A549 (cell line): ENCODE data around the gene HTR2A.

Experiments
- EP300 ChIP-seq, 2 experiments: fragments of >200 bp; sonication (Bioruptor Twin); formaldehyde crosslinking; IDR thresholded peaks; 2 replicates in 1 of 2; 3 replicates in 1 of 2; pipeline ENCODE4 v1.6.1; 2016 to 2017
- POLR2A ChIP-seq: IDR thresholded peaks from 2 replicates; pipeline ENCODE4 v1.6.1; 2012; ENCODE audit warnings: mild to moderate bottlenecking, low read length
- TF ChIP-seq, protein P1 (sequence below): fragments of >200 bp; sonication (Bioruptor Twin); formaldehyde crosslinking; IDR thresholded peaks from 3 replicates; pipeline ENCODE4 v1.5.1; 2016

GRCh38 chr13:46783504-46783903 lies 113.3 kb downstream of the HTR2A start:
- no peak for TF ChIP-seq EP300 (IDR thresholded peaks at IDR 0.05)
- no peak for TF ChIP-seq POLR2A
- TF ChIP-seq, protein P1, sequence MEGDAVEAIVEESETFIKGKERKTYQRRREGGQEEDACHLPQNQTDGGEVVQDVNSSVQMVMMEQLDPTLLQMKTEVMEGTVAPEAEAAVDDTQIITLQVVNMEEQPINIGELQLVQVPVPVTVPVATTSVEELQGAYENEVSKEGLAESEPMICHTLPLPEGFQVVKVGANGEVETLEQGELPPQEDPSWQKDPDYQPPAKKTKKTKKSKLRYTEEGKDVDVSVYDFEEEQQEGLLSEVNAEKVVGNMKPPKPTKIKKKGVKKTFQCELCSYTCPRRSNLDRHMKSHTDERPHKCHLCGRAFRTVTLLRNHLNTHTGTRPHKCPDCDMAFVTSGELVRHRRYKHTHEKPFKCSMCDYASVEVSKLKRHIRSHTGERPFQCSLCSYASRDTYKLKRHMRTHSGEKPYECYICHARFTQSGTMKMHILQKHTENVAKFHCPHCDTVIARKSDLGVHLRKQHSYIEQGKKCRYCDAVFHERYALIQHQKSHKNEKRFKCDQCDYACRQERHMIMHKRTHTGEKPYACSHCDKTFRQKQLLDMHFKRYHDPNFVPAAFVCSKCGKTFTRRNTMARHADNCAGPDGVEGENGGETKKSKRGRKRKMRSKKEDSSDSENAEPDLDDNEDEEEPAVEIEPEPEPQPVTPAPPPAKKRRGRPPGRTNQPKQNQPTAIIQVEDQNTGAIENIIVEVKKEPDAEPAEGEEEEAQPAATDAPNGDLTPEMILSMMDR: no peak
